ENCODE data around the gene CRTAP.
"Not testable (repeated sequence)": the region's sequence is repeated elsewhere in the genome, so short reads cannot be mapped to it uniquely, and the experiment has no call there.

The CRTAP gene

GRCh38 chr3:33181641-33182040, 67.8 kb downstream of the CRTAP start:
- not testable (repeated sequence) for DNase-seq

GRCh38 chr3:33184863-33185262, 71.0 kb downstream of the CRTAP start:
- no peak for DNase-seq

GRCh38 chr3:33186524-33187367, 72.9 kb downstream of the CRTAP start:
- DNase-seq, result no peak

GRCh38 chr3:33187368-33187634, 73.5 kb downstream of the CRTAP start:
- DNase-seq, result no peak

- no peak for DNase-seq
Measured at GRCh38 chr3:33194303-33194702, 80.5 kb downstream of the CRTAP start.

- DNase-seq, result no peak
Measured at GRCh38 chr3:33196538-33196937, 82.7 kb downstream of the CRTAP start.
